Esophagus muscularis mucosa (tissue), 4 donors: Measurements from ENCODE around the gene SREBF2. TPM values are rescaled to one million over a fixed set of nuclear protein-coding genes. Genes with fewer than 3 reads are reported as not detected.

Source experiments
- DNase-seq: peaks from one replicate; pipeline ENCODE4 v3.0.0-alpha.2; 2017; ENCODE audit errors: extremely low spot score
- H3K27ac ChIP-seq, 4 donors: fragments of 200-600 bp; sonication (generic); replicated peaks in 1 of 4; 1 replicate in 3 of 4; 2 replicates in 1 of 4; pipeline ENCODE4 v1.5.1; 2016 to 2019; ENCODE audit warnings: mild to moderate bottlenecking in 1 of 4
- H3K27me3 ChIP-seq, 4 donors: fragments of 200-600 bp; sonication (generic); one replicate each; pipeline versions ENCODE4 v1.5.1 to v1.6.0; 2016 to 2019
- H3K36me3 ChIP-seq, 4 donors: fragments of 200-600 bp; sonication (generic); one replicate each; pipeline ENCODE4 v1.5.1; 2016 to 2019
- H3K4me1 ChIP-seq, 4 donors: fragments of 200-600 bp; sonication (generic); one replicate each; pipeline ENCODE4 v1.5.1; 2016 to 2019
- H3K4me3 ChIP-seq, 4 donors: fragments of 200-600 bp; sonication (generic); 1 replicate in 2 of 4; 2 replicates in 2 of 4; pipeline ENCODE4 v1.5.1; 2016 to 2019; ENCODE audit warnings: mild to moderate bottlenecking in 4 of 4, moderate library complexity in 1 of 4
- H3K9me3 ChIP-seq, 4 donors: fragments of 200-600 bp; sonication (generic); 1 replicate in 3 of 4; 2 replicates in 1 of 4; pipeline ENCODE4 v1.5.1; 2016 to 2019
- EP300 ChIP-seq: sonication (generic); formaldehyde crosslinking; IDR thresholded peaks from one replicate; pipeline ENCODE4 v1.6.1; 2017; ENCODE audit warnings: antibody characterized with exemption
- POLR2A ChIP-seq: fragments of 450-650 bp; IDR thresholded peaks from one replicate; pipeline ENCODE4 v1.6.1; 2017; ENCODE audit warnings: antibody characterized with exemption, moderate library complexity, mild to moderate bottlenecking, low read depth
- POLR2AphosphoS5 ChIP-seq, 2 donors: sonication (generic); formaldehyde crosslinking; IDR thresholded peaks; one replicate each; pipeline ENCODE4 v1.6.1; 2017; ENCODE audit warnings: antibody characterized with exemption in 2 of 2
- WGBS: methylation state at CpG from one replicate; pipeline ENCODE4 v1.1.5; 2018; 5-methylcytosine and 5-hydroxymethylcytosine counted together
- intact Hi-C: fragments of 100-400 bp; cut with DNase I; formaldehyde crosslinking; loops from one replicate; pipeline ENCODE4 v1.15.1; 2023
- total RNA-seq, 4 donors: library from RNA; depleted of rRNA; stranded (reverse); fragments of >200 nt; gene quantifications; one replicate each; pipeline versions ENCODE4 v1.1.0 to v1.2.1, GENCODE V29; 2016
- TF ChIP-seq, protein P1 (sequence below), 3 experiments: fragments of 200-600 bp in 2 of 3; fragments of 450-650 bp in 1 of 3; sonication (generic) in 2 of 3; IDR thresholded peaks; one replicate each; pipeline ENCODE4 v1.5.1; 2017 to 2019; ENCODE audit warnings: antibody characterized with exemption in 3 of 3, mild to moderate bottlenecking in 2 of 3, moderate library complexity in 1 of 3

The SREBF2 gene
- total RNA-seq, 4 donors from 2014 or later, result 56.4 to 97.7 (median 57.2) TPM

DNA sequence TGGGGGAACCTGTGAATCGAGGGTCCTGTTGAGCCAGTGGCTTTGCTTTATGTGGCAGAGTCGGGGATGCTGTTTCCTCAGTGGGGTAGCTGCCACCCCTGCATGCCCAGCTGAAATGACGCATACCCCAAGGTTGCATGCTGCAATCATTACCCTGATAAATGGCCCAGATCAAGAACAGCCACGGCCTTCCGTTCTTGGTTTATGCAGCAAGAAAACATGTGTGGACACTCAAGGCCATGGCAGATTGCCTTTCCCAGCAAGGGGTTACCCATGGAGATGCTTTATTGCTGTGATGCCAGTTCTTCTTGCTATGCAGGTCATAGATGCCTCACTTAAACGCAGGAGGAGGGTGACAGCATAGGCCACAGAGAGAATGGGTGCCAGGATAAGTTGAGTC, 14.3 kb upstream of the SREBF2 start:
- Histone ChIP-seq H3K27me3 (no peaks in the 10 kb centered on the region), H3K36me3 (peaks cover 4 to 26% (median 13%) of the 10 kb centered on the region in 4 donors), H3K4me1 (no peaks in the 10 kb centered on the region), H3K4me3 (no peak overlapping the region), H3K27ac (no peak overlapping the region), H3K9me3 (no peaks in the 10 kb centered on the region)
- intact Hi-C loops, result no loop called here
- 100% methylated on average over 5 of the region's 6 CpGs for WGBS
- TF ChIP-seq EP300 (no peak), POLR2AphosphoS5 (IDR thresholded peaks at IDR 0.05) (no peak), POLR2A (no peak)
- TF ChIP-seq, protein P1, sequence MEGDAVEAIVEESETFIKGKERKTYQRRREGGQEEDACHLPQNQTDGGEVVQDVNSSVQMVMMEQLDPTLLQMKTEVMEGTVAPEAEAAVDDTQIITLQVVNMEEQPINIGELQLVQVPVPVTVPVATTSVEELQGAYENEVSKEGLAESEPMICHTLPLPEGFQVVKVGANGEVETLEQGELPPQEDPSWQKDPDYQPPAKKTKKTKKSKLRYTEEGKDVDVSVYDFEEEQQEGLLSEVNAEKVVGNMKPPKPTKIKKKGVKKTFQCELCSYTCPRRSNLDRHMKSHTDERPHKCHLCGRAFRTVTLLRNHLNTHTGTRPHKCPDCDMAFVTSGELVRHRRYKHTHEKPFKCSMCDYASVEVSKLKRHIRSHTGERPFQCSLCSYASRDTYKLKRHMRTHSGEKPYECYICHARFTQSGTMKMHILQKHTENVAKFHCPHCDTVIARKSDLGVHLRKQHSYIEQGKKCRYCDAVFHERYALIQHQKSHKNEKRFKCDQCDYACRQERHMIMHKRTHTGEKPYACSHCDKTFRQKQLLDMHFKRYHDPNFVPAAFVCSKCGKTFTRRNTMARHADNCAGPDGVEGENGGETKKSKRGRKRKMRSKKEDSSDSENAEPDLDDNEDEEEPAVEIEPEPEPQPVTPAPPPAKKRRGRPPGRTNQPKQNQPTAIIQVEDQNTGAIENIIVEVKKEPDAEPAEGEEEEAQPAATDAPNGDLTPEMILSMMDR (IDR thresholded peaks at IDR 0.05), result no peak
- DNase-seq, result no peak

DNA sequence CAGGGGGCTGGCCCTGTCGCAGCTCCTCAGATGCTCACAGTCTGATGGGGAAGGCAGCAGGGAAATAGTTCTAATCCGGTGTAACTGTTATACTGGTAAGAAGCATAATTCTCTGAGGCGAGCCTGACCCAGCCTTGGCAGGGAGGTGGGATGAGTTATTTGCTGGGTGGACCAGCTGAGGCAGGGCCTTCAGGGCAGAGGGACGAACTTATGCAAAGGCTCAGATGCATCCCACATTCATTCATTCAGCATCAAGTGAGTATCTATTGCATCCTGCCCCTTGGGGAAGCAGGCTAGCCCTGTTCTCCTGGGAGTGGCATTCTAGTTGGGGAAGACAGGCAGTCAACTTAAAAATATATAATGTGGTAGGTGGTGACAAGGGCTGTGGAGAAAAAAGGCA, 13.6 kb upstream of the SREBF2 start:
- intact Hi-C loops, result no loop called here

DNA sequence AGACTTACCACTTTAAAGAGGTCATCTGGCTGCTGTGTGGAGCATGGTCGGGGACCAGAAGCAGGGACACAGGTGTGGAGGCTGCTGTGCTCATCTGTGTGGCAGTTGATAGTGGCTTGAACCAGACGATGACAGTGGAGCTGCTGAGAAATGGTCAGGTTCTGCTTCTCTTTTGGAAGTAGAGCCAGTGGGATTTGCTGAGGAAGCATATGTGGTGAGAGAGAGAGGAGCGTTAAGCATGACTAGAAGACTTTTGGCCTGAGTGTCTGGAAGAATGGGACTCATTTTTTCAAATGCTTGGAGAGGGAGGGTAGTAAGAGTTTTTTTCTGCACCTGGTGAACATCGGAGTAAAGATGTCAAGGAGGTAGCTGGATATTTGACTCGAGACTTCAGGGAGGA, 12.5 kb upstream of the SREBF2 start:
- peaks cover 0 to 14% (median 10%) of the 10 kb centered on the region in 4 donors for H3K36me3 ChIP-seq
- DNase-seq, result no peak
- no peaks in the 10 kb centered on the region for H3K9me3 ChIP-seq
- intact Hi-C loops, result no loop called here
- WGBS, result 89% methylated on average over 5 of the region's 5 CpGs
- H3K4me3 ChIP-seq, result no peak overlapping the region
- H3K27ac ChIP-seq, result no peak overlapping the region
- peaks cover 3 to 5% (median 3%) of the 10 kb centered on the region in 4 donors for H3K4me1 ChIP-seq
- H3K27me3 ChIP-seq, result no peaks in the 10 kb centered on the region
- TF ChIP-seq POLR2AphosphoS5 (IDR thresholded peaks at IDR 0.05), result no peak
- TF ChIP-seq EP300, result no peak
- TF ChIP-seq, protein P1 (IDR thresholded peaks at IDR 0.05), result no peak
- TF ChIP-seq POLR2A, result no peak

More for the DNA sequence above, 13.6 kb upstream of the SREBF2 start:
- no peaks in the 10 kb centered on the region for H3K4me1 ChIP-seq
- H3K27me3 ChIP-seq, result no peaks in the 10 kb centered on the region
- TF ChIP-seq, protein P1 (IDR thresholded peaks at IDR 0.05), result no peak
- TF ChIP-seq POLR2AphosphoS5 (IDR thresholded peaks at IDR 0.05) (no peak), POLR2A (no peak), EP300 (no peak)
- H3K4me3 ChIP-seq, result no peak overlapping the region
- no peak for DNase-seq
- peaks cover under 1 to 21% (median 13%) of the 10 kb centered on the region in 4 donors for H3K36me3 ChIP-seq
- no peak overlapping the region for H3K27ac ChIP-seq
- H3K9me3 ChIP-seq, result no peaks in the 10 kb centered on the region
- WGBS, result 100% methylated on average over 2 of the region's 4 CpGs

DNA sequence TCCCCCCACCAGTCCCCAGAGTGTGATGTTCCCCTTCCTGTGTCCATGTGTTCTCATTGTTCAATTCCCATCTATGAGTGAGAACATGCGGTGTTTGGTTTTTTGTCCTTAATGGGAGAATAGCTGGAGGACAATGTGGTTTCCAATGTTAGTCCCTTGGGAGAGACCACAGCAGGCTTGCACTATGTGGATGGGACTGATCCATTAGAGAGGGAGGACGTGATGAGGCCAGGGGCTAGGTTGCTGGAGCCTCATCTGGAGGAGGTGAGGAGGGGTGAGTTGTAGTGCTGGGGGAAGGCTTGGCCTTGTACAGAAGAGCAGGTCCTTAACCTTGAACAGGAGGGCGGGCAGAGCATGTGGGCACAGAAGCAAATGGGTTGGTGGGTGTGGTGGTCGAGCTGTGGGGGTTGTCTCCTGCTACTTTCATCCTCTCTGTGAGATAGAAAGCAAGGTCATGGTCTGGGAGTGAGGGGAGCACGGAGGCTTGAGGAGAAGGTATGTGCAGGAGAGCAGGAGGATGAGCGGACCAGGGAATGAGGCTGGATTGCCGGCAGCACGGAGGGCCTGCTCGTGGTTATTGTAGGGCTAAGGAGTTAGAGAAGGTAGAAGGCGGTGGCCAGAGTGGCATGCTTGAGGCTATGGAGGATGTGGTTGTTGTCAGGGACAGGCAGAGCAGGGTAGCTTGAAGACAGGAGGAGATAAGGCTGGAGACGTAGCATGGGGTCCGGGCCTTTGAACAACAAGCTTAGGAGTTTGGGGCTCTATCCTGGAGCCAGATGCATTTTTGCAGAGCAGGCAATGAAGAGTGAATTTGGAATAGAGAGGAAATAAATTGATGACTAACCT, 11.2 kb upstream of the SREBF2 start:
- no peaks in the 10 kb centered on the region for H3K27me3 ChIP-seq
- TF ChIP-seq, protein P1 (IDR thresholded peaks at IDR 0.05), result no peak
- TF ChIP-seq EP300 (no peak), POLR2AphosphoS5 (IDR thresholded peaks at IDR 0.05) (no peak), POLR2A (no peak)
- no peak for DNase-seq
- WGBS, result 85% methylated on average over 12 of the region's 12 CpGs
- peaks cover 4 to 18% (median 10%) of the 10 kb centered on the region in 4 donors for H3K36me3 ChIP-seq
- intact Hi-C loops, result loop anchor here (1.0 kb wide), 1 partner anchor 120 kb away; no protein-coding TSS in a partner anchor
- no peaks in the 10 kb centered on the region for H3K9me3 ChIP-seq
- no peak overlapping the region for H3K27ac ChIP-seq
- peaks cover 15 to 17% (median 15%) of the 10 kb centered on the region in 4 donors for H3K4me1 ChIP-seq
- H3K4me3 ChIP-seq, result no peak overlapping the region
